ENCODE results near the gene CCL17. TPM values are rescaled to one million over a fixed set of nuclear protein-coding genes. Genes with fewer than 3 reads are reported as not detected.

Gene CCL17
- total and polyA plus RNA-seq, 9 of the 15 experiments (the other 6 are each of a cell fraction or from before 2014, with no cell fraction given), result not detected

DNA sequence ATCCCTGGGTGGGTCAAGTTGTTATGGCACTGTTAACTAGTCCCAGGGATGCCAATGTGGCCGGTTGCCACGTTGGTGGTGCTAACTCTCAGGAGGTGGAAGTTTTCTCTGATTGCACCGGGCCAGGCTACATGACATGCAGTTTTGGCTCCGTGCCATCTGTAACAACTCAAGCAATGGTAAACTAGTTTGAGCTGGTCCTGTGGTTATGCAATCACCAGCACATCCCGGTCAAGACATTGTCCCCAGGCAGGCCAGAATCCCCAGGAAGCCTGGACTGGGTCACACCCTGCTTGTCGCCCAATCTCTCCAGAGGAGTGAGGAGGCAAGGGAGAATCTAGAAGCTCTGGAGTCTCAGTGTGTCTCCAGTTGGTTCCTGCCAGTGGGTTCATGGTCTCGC is 10.1 kb upstream of the CCL17 start (continued):
- TF ChIP-seq, protein P1, sequence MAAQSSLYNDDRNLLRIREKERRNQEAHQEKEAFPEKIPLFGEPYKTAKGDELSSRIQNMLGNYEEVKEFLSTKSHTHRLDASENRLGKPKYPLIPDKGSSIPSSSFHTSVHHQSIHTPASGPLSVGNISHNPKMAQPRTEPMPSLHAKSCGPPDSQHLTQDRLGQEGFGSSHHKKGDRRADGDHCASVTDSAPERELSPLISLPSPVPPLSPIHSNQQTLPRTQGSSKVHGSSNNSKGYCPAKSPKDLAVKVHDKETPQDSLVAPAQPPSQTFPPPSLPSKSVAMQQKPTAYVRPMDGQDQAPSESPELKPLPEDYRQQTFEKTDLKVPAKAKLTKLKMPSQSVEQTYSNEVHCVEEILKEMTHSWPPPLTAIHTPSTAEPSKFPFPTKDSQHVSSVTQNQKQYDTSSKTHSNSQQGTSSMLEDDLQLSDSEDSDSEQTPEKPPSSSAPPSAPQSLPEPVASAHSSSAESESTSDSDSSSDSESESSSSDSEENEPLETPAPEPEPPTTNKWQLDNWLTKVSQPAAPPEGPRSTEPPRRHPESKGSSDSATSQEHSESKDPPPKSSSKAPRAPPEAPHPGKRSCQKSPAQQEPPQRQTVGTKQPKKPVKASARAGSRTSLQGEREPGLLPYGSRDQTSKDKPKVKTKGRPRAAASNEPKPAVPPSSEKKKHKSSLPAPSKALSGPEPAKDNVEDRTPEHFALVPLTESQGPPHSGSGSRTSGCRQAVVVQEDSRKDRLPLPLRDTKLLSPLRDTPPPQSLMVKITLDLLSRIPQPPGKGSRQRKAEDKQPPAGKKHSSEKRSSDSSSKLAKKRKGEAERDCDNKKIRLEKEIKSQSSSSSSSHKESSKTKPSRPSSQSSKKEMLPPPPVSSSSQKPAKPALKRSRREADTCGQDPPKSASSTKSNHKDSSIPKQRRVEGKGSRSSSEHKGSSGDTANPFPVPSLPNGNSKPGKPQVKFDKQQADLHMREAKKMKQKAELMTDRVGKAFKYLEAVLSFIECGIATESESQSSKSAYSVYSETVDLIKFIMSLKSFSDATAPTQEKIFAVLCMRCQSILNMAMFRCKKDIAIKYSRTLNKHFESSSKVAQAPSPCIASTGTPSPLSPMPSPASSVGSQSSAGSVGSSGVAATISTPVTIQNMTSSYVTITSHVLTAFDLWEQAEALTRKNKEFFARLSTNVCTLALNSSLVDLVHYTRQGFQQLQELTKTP (IDR thresholded peaks at IDR 0.05; ENCODE audit: low read depth in 1 of 2, partially characterized antibody in 2 of 2), result no peak
- TF ChIP-seq, protein P2, sequence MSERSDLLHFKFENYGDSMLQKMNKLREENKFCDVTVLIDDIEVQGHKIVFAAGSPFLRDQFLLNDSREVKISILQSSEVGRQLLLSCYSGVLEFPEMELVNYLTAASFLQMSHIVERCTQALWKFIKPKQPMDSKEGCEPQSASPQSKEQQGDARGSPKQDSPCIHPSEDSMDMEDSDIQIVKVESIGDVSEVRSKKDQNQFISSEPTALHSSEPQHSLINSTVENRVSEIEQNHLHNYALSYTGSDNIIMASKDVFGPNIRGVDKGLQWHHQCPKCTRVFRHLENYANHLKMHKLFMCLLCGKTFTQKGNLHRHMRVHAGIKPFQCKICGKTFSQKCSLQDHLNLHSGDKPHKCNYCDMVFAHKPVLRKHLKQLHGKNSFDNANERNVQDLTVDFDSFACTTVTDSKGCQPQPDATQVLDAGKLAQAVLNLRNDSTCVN (CRISPR knock-in tag; IDR thresholded peaks at IDR 0.05), result no peak
- TF ChIP-seq CEBPG (CRISPR knock-in tag; IDR thresholded peaks at IDR 0.05) (peak; percentile 44; the same call in 1 of the 2 replicates), CEBPG (tag; conservative IDR thresholded peaks at IDR 0.05 in 1 of 2, IDR thresholded peaks at IDR 0.05 in 1 of 2) (peak; percentile 46 to 86; a peak in 3 of 4 replicates), SMAD4 (CRISPR knock-in tag; conservative IDR thresholded peaks at IDR 0.05) (no peak), ERF (CRISPR knock-in tag; IDR thresholded peaks at IDR 0.05) (no peak), SMARCA5 (IDR thresholded peaks at IDR 0.05) (no peak), ZNF165 (CRISPR knock-in tag; IDR thresholded peaks at IDR 0.05; ENCODE audit: borderline replicate concordance) (no peak), MEF2D (tag; conservative IDR thresholded peaks at IDR 0.05; ENCODE audit: low read depth) (no peak)
- TF ChIP-seq, protein P3, sequence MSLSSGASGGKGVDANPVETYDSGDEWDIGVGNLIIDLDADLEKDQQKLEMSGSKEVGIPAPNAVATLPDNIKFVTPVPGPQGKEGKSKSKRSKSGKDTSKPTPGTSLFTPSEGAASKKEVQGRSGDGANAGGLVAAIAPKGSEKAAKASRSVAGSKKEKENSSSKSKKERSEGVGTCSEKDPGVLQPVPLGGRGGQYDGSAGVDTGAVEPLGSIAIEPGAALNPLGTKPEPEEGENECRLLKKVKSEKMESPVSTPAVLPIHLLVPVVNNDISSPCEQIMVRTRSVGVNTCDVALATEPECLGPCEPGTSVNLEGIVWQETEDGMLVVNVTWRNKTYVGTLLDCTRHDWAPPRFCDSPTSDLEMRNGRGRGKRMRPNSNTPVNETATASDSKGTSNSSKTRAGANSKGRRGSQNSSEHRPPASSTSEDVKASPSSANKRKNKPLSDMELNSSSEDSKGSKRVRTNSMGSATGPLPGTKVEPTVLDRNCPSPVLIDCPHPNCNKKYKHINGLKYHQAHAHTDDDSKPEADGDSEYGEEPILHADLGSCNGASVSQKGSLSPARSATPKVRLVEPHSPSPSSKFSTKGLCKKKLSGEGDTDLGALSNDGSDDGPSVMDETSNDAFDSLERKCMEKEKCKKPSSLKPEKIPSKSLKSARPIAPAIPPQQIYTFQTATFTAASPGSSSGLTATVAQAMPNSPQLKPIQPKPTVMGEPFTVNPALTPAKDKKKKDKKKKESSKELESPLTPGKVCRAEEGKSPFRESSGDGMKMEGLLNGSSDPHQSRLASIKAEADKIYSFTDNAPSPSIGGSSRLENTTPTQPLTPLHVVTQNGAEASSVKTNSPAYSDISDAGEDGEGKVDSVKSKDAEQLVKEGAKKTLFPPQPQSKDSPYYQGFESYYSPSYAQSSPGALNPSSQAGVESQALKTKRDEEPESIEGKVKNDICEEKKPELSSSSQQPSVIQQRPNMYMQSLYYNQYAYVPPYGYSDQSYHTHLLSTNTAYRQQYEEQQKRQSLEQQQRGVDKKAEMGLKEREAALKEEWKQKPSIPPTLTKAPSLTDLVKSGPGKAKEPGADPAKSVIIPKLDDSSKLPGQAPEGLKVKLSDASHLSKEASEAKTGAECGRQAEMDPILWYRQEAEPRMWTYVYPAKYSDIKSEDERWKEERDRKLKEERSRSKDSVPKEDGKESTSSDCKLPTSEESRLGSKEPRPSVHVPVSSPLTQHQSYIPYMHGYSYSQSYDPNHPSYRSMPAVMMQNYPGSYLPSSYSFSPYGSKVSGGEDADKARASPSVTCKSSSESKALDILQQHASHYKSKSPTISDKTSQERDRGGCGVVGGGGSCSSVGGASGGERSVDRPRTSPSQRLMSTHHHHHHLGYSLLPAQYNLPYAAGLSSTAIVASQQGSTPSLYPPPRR (CRISPR knock-in tag; IDR thresholded peaks at IDR 0.05; ENCODE audit: borderline replicate concordance), result no peak
- TF ChIP-seq, protein P4, sequence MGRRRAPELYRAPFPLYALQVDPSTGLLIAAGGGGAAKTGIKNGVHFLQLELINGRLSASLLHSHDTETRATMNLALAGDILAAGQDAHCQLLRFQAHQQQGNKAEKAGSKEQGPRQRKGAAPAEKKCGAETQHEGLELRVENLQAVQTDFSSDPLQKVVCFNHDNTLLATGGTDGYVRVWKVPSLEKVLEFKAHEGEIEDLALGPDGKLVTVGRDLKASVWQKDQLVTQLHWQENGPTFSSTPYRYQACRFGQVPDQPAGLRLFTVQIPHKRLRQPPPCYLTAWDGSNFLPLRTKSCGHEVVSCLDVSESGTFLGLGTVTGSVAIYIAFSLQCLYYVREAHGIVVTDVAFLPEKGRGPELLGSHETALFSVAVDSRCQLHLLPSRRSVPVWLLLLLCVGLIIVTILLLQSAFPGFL (CRISPR knock-in tag; IDR thresholded peaks at IDR 0.05), result no peak
